Neutrophil (primary cell): Measurements from ENCODE around the gene KIF6.

ENCODE experiments used
- H3K27ac ChIP-seq: fragments of 200-600 bp; sonication (generic); 2 replicates; pipeline ENCODE4 v1.5.1; 2016; ENCODE audit warnings: mild to moderate bottlenecking, moderate library complexity
- H3K27me3 ChIP-seq: fragments of 200-600 bp; sonication (generic); 2 replicates; pipeline ENCODE4 v1.6.0; 2016; ENCODE audit warnings: mild to moderate bottlenecking
- H3K36me3 ChIP-seq: fragments of 200-600 bp; sonication (generic); 2 replicates; pipeline ENCODE4 v1.5.1; 2017
- H3K4me1 ChIP-seq, 2 experiments: fragments of 200-600 bp in 1 of 2; sonication (generic) in 1 of 2; 1 replicate in 1 of 2; 2 replicates in 1 of 2; pipeline versions ENCODE4 v1.5.1 to v1.6.1; 2013 to 2016; ENCODE audit warnings: low read depth in 1 of 2, low read length in 1 of 2, mild to moderate bottlenecking in 1 of 2, moderate library complexity in 1 of 2; ENCODE audit not compliant: control insufficient read depth in 1 of 2, insufficient read depth in 1 of 2
- H3K4me3 ChIP-seq, 2 experiments: fragments of 200-600 bp in 1 of 2; sonication (generic) in 1 of 2; 1 replicate in 1 of 2; 2 replicates in 1 of 2; pipeline ENCODE4 v1.5.1; 2013 to 2016; ENCODE audit warnings: low read depth in 1 of 2, low read length in 1 of 2, mild to moderate bottlenecking in 1 of 2, moderate library complexity in 1 of 2
- H3K9me3 ChIP-seq: fragments of 200-600 bp; sonication (generic); 2 replicates; pipeline ENCODE4 v1.5.1; 2016
- CTCF ChIP-seq: fragments of 200-600 bp; sonication (generic); IDR thresholded peaks from 2 replicates; pipeline ENCODE4 v1.5.1; 2016; ENCODE audit warnings: antibody characterized with exemption

The KIF6 gene

GRCh38 chr6:39590871-39591393 is 134.3 kb downstream of the KIF6 start:
- H3K27me3 ChIP-seq, result no peaks in the 10 kb centered on the region
- H3K27ac ChIP-seq, result no peak overlapping the region
- no peaks in the 10 kb centered on the region for H3K4me1 ChIP-seq
- no peaks in the 10 kb centered on the region for H3K36me3 ChIP-seq
- no peak overlapping the region for H3K4me3 ChIP-seq
- H3K9me3 ChIP-seq, result no peaks in the 10 kb centered on the region
- TF ChIP-seq CTCF, result no peak

GRCh38 chr6:39587080-39587479 is 138.1 kb downstream of the KIF6 start:
- Histone ChIP-seq H3K9me3 (no peaks in the 10 kb centered on the region), H3K27ac (no peak overlapping the region), H3K4me3 (no peak overlapping the region), H3K4me1 (no peaks in the 10 kb centered on the region), H3K27me3 (no peaks in the 10 kb centered on the region), H3K36me3 (no peaks in the 10 kb centered on the region)
- TF ChIP-seq CTCF, result no peak

- H3K36me3 ChIP-seq, result no peaks in the 10 kb centered on the region
- no peaks in the 10 kb centered on the region for H3K27me3 ChIP-seq
- H3K4me3 ChIP-seq, result no peak overlapping the region
- no peak for TF ChIP-seq CTCF
- no peaks in the 10 kb centered on the region for H3K9me3 ChIP-seq
- H3K27ac ChIP-seq, result no peak overlapping the region
- H3K4me1 ChIP-seq, result no peaks in the 10 kb centered on the region
Observed at GRCh38 chr6:39585641-39586040, 139.6 kb downstream of the KIF6 start.

GRCh38 chr6:39577446-39578165 is 147.6 kb downstream of the KIF6 start:
- H3K4me1 ChIP-seq, result no peaks in the 10 kb centered on the region
- no peaks in the 10 kb centered on the region for H3K9me3 ChIP-seq
- H3K4me3 ChIP-seq, result no peak overlapping the region
- TF ChIP-seq CTCF, result no peak
- H3K36me3 ChIP-seq, result no peaks in the 10 kb centered on the region
- no peaks in the 10 kb centered on the region for H3K27me3 ChIP-seq
- no peak overlapping the region for H3K27ac ChIP-seq

GRCh38 chr6:39576556-39577303 is 148.5 kb downstream of the KIF6 start:
- H3K27me3 ChIP-seq, result no peaks in the 10 kb centered on the region
- no peaks in the 10 kb centered on the region for H3K4me1 ChIP-seq
- H3K27ac ChIP-seq, result no peak overlapping the region

More at GRCh38 chr6:39576556-39577303, 148.5 kb downstream of the KIF6 start:
- Histone ChIP-seq H3K36me3 (no peaks in the 10 kb centered on the region), H3K4me3 (no peak overlapping the region), H3K9me3 (no peaks in the 10 kb centered on the region)
- TF ChIP-seq CTCF, result no peak
